Upper lobe of right lung (tissue), 1 donor: Measurements from ENCODE around the gene HIKESHI. TPM values are rescaled to one million over a fixed set of nuclear protein-coding genes. Genes with fewer than 3 reads are reported as not detected.

Source experiments
- ATAC-seq: fragments of 200-7000 bp; cut with Tn5 transposase; one replicate; pipeline ENCODE4 v1.9.1; 2020; ENCODE audit warnings: mild to moderate bottlenecking, moderate library complexity
- DNase-seq: peaks from one replicate; pipeline ENCODE4 v3.0.0-alpha.2; 2020
- H3K27ac ChIP-seq: fragments of 200-600 bp; one replicate; pipeline ENCODE4 v1.8.0; 2022
- H3K27me3 ChIP-seq: fragments of 200-600 bp; one replicate; pipeline ENCODE4 v1.8.0; 2022; ENCODE audit warnings: mild to moderate bottlenecking
- H3K36me3 ChIP-seq: fragments of 200-600 bp; one replicate; pipeline ENCODE4 v1.8.0; 2022
- H3K4me1 ChIP-seq: fragments of 200-600 bp; one replicate; pipeline ENCODE4 v1.8.0; 2022
- H3K4me3 ChIP-seq: fragments of 200-600 bp; one replicate; pipeline ENCODE4 v1.8.0; 2022; ENCODE audit warnings: mild to moderate bottlenecking
- H3K9me3 ChIP-seq: fragments of 200-600 bp; one replicate; pipeline ENCODE4 v1.8.0; 2022
- CTCF ChIP-seq: fragments of 200-600 bp; IDR thresholded peaks from one replicate; pipeline ENCODE4 v1.8.0; 2022; ENCODE audit warnings: antibody characterized with exemption
- intact Hi-C: fragments of 100-400 bp; cut with DNase I; formaldehyde crosslinking; loops from one replicate; pipeline ENCODE4 v1.11.0; 2022
- long read RNA-seq: library from polyadenylated mRNA; unstranded; transcript quantifications from one replicate; pipeline ENCODE4 v2.0.0, GENCODE V29; 2021
- total RNA-seq: library from RNA; stranded (reverse); fragmentation: NEBNext Ultra II Directional; extraction: Animal tissue kit (Norgen Biotek cat#: 25700); gene quantifications from one replicate; pipeline ENCODE4 v1.2.1, GENCODE V29; 2021
- donor health status: DM: no; HTN: yes; CAD: no; lungs with severe emphysema.

HIKESHI gene
- 23.9 TPM for total RNA-seq
- long read RNA-seq, transcript HIKESHI-201 (5 exons, 1,113 nt): major isoform, 17 of 22 reads
- long read RNA-seq, partial matches to known transcripts: 0 of 22 reads
- long read RNA-seq, other reads (novel, unspliced or antisense): 2 of 22 reads

GRCh38 chr11:86302092-86302793, at the start of gene HIKESHI:
TSS of gene HIKESHI (plus strand) at chr11:86302240. CDS start at chr11:86302449, 209 bp downstream.
- Histone ChIP-seq H3K4me3 (peak within 1 kb of the TSS; percentile 69), H3K36me3 (no peaks in the 10 kb centered on the region), H3K4me1 (peaks cover 10% of the 10 kb centered on the region), H3K27me3 (no peaks in the 10 kb centered on the region), H3K9me3 (no peaks in the 10 kb centered on the region), H3K27ac (peak within 1 kb of the TSS; percentile 83)
- TF ChIP-seq CTCF: no peak
- ATAC-seq (peak; percentile 100), DNase-seq (peak; percentile 100)
- intact Hi-C loops: no loop called here

GRCh38 chr11:86255896-86256295, 46.1 kb upstream of the HIKESHI start:
- H3K4me3 ChIP-seq: no peak overlapping the region
- no peak for TF ChIP-seq CTCF
- H3K27ac ChIP-seq: no peak overlapping the region
- no peaks in the 10 kb centered on the region for H3K9me3 ChIP-seq
- H3K27me3 ChIP-seq: no peaks in the 10 kb centered on the region
- ATAC-seq (no peak), DNase-seq (no peak)
- no peaks in the 10 kb centered on the region for H3K4me1 ChIP-seq
- intact Hi-C loops: no loop called here
- H3K36me3 ChIP-seq: peaks cover 36% of the 10 kb centered on the region

GRCh38 chr11:86256608-86257007, 45.4 kb upstream of the HIKESHI start:
- Histone ChIP-seq H3K36me3 (peaks cover 29% of the 10 kb centered on the region), H3K27ac (no peak overlapping the region), H3K4me3 (no peak overlapping the region), H3K4me1 (no peaks in the 10 kb centered on the region), H3K9me3 (no peaks in the 10 kb centered on the region), H3K27me3 (no peaks in the 10 kb centered on the region)
- DNase-seq: no peak
- intact Hi-C loops: no loop called here
- ATAC-seq: no peak
- no peak for TF ChIP-seq CTCF

GRCh38 chr11:86257446-86257845, 44.6 kb upstream of the HIKESHI start:
- Histone ChIP-seq H3K9me3 (no peaks in the 10 kb centered on the region), H3K4me1 (no peaks in the 10 kb centered on the region), H3K27ac (no peak overlapping the region), H3K4me3 (no peak overlapping the region), H3K36me3 (peaks cover 23% of the 10 kb centered on the region), H3K27me3 (no peaks in the 10 kb centered on the region)
- ATAC-seq (no peak), DNase-seq (no peak)
- intact Hi-C loops: no loop called here
- TF ChIP-seq CTCF: no peak

GRCh38 chr11:86259730-86260129, 42.3 kb upstream of the HIKESHI start:
- ATAC-seq: no peak
- Histone ChIP-seq H3K4me1 (no peaks in the 10 kb centered on the region), H3K27me3 (no peaks in the 10 kb centered on the region), H3K27ac (no peak overlapping the region), H3K36me3 (peaks cover 43% of the 10 kb centered on the region), H3K9me3 (no peaks in the 10 kb centered on the region), H3K4me3 (no peak overlapping the region)
- TF ChIP-seq CTCF: no peak
- intact Hi-C loops: no loop called here
- no peak for DNase-seq
